WTC11 (cell line): ENCODE data around the gene VNN1.

Experiments
- ELF4 ChIP-seq: sonication (generic); formaldehyde crosslinking; IDR thresholded peaks from 2 replicates; pipeline ENCODE4 v1.8.1; 2022; ENCODE audit warnings: low read depth, mild to moderate bottlenecking, moderate library complexity, missing genetic modification reagents
- ESRRA ChIP-seq: sonication (generic); formaldehyde crosslinking; IDR thresholded peaks from 2 replicates; pipeline ENCODE4 v1.8.1; 2022; ENCODE audit warnings: mild to moderate bottlenecking, missing genetic modification reagents, borderline replicate concordance
- TEAD4 ChIP-seq: sonication (generic); formaldehyde crosslinking; IDR thresholded peaks from 2 replicates; pipeline ENCODE4 v1.8.0; 2022; ENCODE audit warnings: mild to moderate bottlenecking, missing genetic modification reagents
- ZNF138 ChIP-seq: sonication (generic); formaldehyde crosslinking; conservative IDR thresholded peaks from 2 replicates; pipeline ENCODE4 v1.8.1; 2022; ENCODE audit warnings: mild to moderate bottlenecking, moderate library complexity, missing genetic modification reagents
- ZNF232 ChIP-seq: sonication (generic); formaldehyde crosslinking; IDR thresholded peaks from 2 replicates; pipeline ENCODE4 v1.8.0; 2022; ENCODE audit warnings: mild to moderate bottlenecking, missing genetic modification reagents
- ZNF317 ChIP-seq: sonication (generic); formaldehyde crosslinking; IDR thresholded peaks from 2 replicates; pipeline ENCODE4 v1.8.1; 2023; ENCODE audit warnings: low read depth, mild to moderate bottlenecking, moderate library complexity, missing genetic modification reagents, borderline replicate concordance
- TF ChIP-seq, protein P1 (sequence below): sonication (generic); formaldehyde crosslinking; conservative IDR thresholded peaks from 2 replicates; pipeline ENCODE4 v1.8.1; 2022; ENCODE audit warnings: mild to moderate bottlenecking, missing genetic modification reagents
- TF ChIP-seq, protein P2 (sequence below): fragments of 200-600 bp; IDR thresholded peaks from 2 replicates; pipeline ENCODE4 v1.8.0; 2022; ENCODE audit warnings: antibody characterized with exemption
- TF ChIP-seq, protein P3 (sequence below): sonication (generic); formaldehyde crosslinking; IDR thresholded peaks from 2 replicates; pipeline ENCODE4 v1.8.0; 2022; ENCODE audit warnings: mild to moderate bottlenecking, missing genetic modification reagents
- TF ChIP-seq, protein P4 (sequence below): sonication (generic); formaldehyde crosslinking; IDR thresholded peaks from 2 replicates; pipeline ENCODE4 v1.8.1; 2023; ENCODE audit warnings: mild to moderate bottlenecking, missing genetic modification reagents
- TF ChIP-seq, protein P5 (sequence below): sonication (generic); formaldehyde crosslinking; IDR thresholded peaks from 2 replicates; pipeline ENCODE4 v1.8.1; 2022; ENCODE audit warnings: low read depth, missing genetic modification reagents, borderline replicate concordance

DNA sequence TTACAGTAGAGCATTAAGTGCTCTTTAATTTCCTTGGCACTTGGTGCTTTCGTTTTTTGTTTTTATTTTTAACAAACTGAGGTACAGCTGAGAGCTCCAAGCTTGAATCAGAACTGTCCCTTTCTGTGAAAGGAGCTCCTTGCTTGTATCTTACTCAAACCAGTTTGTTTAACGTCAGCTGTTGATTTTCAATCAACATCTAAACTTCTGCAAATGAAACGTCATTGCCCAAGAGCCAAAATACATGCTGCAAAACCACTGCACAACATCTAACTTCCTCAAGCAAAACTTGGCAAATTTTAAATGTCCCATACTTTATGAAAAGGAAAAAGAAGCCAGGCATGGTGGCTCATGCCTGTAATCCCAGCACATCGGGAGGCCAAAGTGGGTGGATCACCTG, 28.6 kb upstream of the VNN1 start:
- TF ChIP-seq, protein P1, sequence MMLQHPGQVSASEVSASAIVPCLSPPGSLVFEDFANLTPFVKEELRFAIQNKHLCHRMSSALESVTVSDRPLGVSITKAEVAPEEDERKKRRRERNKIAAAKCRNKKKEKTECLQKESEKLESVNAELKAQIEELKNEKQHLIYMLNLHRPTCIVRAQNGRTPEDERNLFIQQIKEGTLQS, result no peak
- TF ChIP-seq, protein P2, sequence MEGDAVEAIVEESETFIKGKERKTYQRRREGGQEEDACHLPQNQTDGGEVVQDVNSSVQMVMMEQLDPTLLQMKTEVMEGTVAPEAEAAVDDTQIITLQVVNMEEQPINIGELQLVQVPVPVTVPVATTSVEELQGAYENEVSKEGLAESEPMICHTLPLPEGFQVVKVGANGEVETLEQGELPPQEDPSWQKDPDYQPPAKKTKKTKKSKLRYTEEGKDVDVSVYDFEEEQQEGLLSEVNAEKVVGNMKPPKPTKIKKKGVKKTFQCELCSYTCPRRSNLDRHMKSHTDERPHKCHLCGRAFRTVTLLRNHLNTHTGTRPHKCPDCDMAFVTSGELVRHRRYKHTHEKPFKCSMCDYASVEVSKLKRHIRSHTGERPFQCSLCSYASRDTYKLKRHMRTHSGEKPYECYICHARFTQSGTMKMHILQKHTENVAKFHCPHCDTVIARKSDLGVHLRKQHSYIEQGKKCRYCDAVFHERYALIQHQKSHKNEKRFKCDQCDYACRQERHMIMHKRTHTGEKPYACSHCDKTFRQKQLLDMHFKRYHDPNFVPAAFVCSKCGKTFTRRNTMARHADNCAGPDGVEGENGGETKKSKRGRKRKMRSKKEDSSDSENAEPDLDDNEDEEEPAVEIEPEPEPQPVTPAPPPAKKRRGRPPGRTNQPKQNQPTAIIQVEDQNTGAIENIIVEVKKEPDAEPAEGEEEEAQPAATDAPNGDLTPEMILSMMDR, result no peak
- TF ChIP-seq, protein P3, sequence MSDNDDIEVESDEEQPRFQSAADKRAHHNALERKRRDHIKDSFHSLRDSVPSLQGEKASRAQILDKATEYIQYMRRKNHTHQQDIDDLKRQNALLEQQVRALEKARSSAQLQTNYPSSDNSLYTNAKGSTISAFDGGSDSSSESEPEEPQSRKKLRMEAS (CRISPR knock-in tag), result no peak
- TF ChIP-seq TEAD4 (CRISPR knock-in tag), result no peak
- TF ChIP-seq, protein P4, sequence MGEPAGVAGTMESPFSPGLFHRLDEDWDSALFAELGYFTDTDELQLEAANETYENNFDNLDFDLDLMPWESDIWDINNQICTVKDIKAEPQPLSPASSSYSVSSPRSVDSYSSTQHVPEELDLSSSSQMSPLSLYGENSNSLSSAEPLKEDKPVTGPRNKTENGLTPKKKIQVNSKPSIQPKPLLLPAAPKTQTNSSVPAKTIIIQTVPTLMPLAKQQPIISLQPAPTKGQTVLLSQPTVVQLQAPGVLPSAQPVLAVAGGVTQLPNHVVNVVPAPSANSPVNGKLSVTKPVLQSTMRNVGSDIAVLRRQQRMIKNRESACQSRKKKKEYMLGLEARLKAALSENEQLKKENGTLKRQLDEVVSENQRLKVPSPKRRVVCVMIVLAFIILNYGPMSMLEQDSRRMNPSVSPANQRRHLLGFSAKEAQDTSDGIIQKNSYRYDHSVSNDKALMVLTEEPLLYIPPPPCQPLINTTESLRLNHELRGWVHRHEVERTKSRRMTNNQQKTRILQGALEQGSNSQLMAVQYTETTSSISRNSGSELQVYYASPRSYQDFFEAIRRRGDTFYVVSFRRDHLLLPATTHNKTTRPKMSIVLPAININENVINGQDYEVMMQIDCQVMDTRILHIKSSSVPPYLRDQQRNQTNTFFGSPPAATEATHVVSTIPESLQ (CRISPR knock-in tag), result no peak
- TF ChIP-seq ESRRA (CRISPR knock-in tag), result no peak
- TF ChIP-seq ZNF138 (CRISPR knock-in tag), result no peak
- TF ChIP-seq ZNF317 (CRISPR knock-in tag), result no peak
- TF ChIP-seq, protein P5, sequence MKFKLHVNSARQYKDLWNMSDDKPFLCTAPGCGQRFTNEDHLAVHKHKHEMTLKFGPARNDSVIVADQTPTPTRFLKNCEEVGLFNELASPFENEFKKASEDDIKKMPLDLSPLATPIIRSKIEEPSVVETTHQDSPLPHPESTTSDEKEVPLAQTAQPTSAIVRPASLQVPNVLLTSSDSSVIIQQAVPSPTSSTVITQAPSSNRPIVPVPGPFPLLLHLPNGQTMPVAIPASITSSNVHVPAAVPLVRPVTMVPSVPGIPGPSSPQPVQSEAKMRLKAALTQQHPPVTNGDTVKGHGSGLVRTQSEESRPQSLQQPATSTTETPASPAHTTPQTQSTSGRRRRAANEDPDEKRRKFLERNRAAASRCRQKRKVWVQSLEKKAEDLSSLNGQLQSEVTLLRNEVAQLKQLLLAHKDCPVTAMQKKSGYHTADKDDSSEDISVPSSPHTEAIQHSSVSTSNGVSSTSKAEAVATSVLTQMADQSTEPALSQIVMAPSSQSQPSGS (CRISPR knock-in tag), result no peak
- no peak for TF ChIP-seq ZNF232 (CRISPR knock-in tag)
- no peak for TF ChIP-seq ELF4
